Endometrial microvascular endothelial cells (primary cell): ENCODE measurements around the gene LTV1. TPM values are rescaled to one million over a fixed set of nuclear protein-coding genes. Genes with fewer than 3 reads are reported as not detected.
"Not testable (repeated sequence)": the region's sequence is repeated elsewhere in the genome, so short reads cannot be mapped to it uniquely, and the experiment has no call there.

Experiments used
- in situ Hi-C: cut with HindIII; loops from 2 replicates; pipeline ENCODE4 v1.10.0; 2017; ENCODE audit warnings: low sequenced_read_pairs, low pct_unique_long_range_greater_than_20kb; ENCODE audit errors: inconsistent ontology term
- total RNA-seq: library from RNA; depleted of rRNA; stranded (reverse); fragments of >200 nt; gene quantifications from one replicate; pipeline ENCODE4 v1.2.3, GENCODE V29; 2015; ENCODE audit errors: inconsistent ontology term

LTV1 gene, protein sequence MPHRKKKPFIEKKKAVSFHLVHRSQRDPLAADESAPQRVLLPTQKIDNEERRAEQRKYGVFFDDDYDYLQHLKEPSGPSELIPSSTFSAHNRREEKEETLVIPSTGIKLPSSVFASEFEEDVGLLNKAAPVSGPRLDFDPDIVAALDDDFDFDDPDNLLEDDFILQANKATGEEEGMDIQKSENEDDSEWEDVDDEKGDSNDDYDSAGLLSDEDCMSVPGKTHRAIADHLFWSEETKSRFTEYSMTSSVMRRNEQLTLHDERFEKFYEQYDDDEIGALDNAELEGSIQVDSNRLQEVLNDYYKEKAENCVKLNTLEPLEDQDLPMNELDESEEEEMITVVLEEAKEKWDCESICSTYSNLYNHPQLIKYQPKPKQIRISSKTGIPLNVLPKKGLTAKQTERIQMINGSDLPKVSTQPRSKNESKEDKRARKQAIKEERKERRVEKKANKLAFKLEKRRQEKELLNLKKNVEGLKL
- 23.5 TPM for total RNA-seq

DNA sequence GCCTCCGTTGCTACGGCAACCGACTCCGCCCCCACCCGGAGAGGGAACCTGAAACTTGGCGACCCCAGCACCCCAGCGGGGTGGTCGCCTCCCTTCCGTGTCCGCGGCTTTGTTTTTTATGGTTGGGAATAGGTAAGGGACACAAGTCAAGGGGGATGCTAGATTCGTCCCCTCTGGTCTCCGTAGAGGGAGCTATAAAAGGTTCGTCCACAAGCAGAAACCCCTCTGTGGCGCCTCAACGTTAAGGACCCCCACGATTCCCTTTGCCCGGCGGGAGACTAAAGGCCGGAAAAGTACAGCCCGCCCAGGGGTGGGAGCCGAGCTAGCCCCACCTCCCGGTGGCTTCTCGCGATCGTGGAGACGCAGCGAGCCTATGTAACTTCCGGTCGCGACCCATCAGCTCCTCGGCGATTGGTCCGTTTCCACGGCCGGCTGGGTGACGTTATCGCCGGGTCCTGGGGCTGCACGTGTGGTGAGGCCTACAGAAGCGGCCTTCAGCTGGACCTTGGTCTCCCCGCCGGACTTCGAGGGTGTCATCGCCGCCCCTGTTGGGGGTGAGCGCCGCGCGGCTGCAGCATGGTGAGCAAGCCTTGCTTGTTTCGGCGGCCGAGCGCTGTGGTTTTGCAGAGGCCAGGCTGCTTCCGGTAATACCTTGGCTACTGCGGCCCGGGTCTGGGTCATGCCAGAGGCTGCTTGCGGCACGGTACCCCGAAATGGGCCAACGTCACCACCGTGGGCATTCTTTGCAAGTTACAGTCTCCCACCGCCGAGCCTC is at the start of gene LTV1:
LTV1 (plus strand) TSS at position 437 of the 775 bp plus-strand sequence; CDS start at position 577, 140 bp downstream.
- in situ Hi-C loops, result no loop called here

DNA sequence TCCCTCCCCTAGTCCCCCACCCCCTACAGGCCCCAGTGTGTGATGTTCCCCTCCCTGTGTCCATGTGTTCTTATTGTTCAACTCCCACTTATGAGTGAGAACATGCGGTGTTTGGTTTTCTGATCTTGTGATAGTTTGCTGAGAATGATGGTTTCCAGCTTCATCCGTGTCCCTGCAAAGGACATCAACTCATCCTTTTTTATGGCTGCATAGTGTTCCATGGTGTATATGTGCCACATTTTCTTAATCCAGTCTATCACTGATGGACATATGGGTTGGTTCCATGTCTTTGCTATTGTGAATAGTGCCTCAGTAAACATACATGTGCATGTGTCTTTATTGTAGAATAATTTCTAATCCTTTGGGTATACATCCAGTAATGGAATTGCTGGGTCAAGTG is 46.6 kb upstream of the LTV1 start:
- in situ Hi-C loops, result not testable (repeated sequence)

DNA sequence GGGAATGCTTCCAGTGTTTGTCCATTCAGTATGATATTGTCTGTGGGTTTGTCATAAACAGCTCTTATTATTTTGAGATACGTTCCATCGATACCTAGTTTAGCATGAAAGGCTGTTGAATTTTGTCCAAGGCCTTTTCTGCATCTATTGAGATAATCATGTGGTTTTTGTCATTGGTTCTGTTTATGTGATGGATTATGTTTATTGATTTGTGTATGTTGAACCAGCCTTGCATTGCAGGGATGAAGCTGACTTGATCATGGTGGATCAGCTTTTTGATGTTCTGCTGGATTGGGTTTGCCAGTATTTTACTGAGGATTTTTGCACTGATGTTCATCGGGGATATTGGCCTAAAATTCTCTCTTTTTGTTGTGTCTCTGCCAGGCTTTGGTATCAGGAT is 44.7 kb upstream of the LTV1 start:
- in situ Hi-C loops, result not testable (repeated sequence)

DNA sequence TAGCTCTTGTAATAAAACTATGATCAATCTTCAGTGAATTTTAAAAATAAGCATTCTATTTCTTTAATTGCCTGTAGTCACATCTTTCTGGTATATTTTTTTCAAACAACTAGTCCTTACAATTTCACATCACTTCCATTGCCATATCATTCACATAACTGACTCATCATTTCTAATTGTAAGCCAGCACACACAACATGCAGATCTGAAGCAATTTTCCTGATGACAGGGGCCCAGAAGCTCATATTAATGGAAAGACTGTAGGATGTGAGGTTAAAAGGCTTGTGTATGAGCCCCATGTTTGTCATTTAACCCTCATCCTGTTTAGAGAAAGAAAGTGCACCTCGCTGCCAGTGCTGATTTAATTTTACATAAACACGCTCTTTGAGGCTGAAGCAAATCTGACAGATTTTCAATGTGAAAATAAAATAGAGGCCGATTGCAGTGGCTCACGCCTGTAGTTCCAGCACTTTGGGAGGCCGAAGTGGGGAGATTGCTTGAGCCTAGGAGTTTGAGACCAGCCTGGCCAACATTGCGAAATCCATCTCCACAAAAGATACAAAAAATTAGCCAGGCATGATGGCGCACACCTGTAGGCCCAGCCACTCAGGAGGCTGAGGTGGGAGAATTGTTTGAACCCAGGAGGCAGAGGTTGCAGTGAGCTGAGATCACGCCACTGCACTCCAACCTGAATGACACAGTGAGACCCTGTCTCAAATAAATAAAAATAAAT is 40.1 kb upstream of the LTV1 start:
- in situ Hi-C loops, result no loop called here

DNA sequence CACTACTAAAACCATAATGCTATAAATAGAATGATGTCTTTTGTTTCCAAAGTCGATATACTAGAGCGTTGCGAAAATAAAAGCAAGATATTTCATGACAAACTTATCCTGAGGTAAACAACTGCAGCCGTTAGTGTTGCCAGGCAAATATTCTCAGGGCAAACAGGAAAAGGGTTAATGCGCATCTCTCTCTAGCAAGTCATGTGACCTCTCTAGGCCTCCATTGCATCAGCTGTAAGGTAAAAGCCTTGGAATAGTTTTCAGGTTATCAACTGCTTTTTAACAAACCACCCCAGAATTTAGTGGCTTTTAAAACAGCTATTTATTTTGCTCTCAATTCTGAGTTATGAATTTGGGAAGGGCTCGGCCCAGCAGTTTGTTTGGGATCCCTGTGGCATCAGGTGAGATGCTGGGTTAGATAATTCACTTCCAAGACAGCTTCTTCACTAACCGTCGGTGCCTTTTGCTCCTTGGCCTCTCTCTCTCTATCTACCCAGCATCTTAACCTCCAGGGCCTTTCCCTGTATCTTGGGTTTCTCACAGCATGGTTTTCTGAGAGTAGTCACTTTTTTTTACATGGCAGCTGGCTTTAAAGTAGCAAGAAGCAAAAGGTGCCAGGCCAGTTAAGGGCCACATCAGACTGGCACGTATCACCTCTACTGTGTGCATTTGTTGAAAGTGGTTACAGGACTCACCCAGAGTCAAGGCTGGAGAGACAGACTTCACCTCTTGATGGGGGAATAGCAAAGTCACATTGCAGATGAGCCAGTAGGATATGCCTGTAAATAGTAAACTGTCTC is 39.2 kb upstream of the LTV1 start:
- in situ Hi-C loops, result no loop called here

DNA sequence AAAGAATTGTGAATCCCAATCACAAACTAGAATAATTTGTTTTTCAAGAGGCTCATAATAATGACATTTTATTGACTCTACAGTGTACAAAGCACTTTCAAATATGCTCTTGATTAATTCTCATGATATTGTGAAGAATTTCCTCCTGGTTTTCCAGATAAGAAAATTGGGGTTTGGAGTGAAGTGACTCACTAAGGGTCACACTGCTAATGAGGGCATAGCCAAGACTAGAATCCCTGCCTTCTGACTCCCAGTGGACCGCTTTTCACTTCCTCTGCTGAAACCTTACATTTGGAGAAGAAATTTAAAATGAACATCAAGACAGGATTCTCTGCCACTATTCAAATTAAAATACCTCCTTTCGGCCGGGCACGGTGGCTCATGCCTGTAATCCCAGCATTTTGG is 38.3 kb upstream of the LTV1 start:
- in situ Hi-C loops, result no loop called here

DNA sequence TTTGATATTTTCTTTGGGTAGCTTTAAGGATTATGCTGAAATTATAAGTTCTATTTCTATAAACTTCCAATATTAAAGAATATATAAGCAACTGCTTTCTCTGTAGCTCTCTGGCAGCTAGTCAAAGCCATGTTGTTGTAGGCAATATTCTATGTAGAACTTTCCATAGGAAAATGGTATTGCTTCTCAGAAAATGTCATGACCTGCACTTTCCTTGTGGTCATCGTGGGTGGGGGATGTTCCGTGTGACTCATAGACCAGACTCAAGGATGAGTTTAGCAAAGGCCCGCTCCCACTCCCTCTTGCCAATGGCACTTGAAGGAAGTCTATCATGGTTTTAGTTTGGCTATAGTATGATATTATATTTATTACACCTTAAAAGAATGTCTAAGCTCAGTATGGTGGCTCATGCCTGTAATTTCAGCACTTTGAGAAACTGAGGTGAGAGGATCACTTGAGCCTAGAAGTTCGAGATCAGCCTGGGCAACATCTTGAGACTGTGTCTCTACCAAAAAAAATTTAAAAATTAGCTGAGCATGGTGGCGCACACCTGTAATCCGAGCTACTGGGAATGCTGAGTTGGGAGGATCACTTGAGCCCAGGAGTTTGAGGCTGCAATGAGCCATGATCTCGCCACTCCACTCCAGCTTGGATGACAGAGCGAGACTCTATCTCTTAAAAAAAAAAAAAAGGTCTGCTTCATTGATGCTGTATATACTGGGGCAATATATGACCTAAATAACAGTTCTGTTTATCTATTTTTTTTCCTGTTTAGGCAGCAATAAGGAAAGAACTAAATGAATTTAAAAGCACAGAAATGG is 36.6 kb upstream of the LTV1 start:
- in situ Hi-C loops, result no loop called here

DNA sequence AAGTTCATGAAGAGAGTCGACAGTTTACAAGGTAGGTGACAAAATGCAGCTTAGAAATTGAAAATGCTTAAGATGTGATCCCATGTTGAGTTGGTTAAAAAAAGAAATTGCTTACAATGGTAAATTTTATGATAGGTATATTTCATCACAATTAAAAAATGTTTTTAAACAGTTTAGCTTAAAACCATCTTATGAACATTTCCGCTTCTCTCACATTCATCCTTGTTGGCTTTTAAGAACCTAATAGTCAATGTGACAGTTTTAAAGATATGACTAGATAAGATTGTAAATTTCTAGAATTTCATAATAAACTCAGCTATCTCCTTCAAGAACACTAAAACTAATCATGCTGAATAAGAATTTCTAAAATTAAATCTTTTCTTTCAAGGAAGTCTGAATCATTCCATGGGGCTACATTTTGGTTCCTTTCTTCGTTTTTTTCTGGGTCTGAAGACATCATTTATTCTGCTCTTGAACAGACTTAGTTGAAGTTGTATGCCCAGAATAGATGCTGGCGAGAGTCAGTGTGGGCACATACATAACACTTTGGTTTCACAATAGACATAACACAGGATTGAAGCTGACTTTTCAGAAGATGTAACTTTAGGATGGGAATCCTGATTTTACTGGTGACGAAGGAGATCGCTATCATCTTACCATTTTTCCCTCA is 35.9 kb upstream of the LTV1 start:
- in situ Hi-C loops, result no loop called here

DNA sequence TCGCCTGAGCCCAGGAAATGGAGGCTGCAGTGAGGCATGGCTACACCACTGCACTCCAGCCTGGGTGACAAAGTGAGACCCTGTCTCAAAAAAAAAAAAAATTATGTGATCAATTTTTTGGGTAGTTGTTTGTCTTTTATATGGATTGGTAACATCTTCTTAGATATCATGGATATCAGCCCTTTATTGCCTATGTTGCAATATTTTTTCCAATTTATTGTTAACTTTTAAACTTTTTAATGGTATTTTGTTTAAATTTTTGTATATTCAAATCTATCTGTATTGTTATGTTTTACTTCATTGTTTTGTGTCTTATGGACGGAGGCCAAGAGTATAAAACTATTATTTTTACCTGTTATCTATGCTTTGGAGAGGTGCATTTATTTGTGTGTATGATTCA is 32.4 kb upstream of the LTV1 start:
- in situ Hi-C loops, result no loop called here

DNA sequence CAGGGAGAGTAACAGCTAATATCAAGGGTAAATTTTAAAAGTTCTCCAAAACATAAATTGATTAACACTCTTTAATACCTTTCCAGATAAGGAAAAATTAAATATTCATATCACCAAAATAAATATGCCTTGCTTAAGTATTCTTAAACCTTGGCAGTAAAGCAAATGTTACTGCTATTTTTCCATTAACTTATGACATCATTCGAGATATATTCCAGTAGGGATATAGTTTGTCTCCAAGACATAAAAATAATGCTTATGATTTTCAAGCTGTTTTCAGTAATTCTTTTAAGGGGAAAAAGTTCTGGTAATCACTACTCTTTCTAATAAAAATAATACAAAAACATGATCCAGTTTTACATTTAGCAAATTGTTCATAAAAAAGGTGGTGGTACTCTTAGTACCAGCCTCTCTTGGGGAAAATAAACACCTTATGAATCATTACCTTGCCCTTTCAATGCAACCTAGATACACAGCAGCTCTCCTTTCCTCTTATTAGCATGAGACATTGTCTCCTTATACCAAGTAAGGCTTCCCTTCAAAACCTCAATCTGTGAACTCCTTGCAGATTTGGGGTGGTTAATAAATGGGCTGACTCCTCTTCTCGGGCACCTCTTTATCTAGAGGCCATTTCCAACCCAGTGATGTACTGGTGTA is 31.5 kb upstream of the LTV1 start:
- in situ Hi-C loops, result no loop called here

DNA sequence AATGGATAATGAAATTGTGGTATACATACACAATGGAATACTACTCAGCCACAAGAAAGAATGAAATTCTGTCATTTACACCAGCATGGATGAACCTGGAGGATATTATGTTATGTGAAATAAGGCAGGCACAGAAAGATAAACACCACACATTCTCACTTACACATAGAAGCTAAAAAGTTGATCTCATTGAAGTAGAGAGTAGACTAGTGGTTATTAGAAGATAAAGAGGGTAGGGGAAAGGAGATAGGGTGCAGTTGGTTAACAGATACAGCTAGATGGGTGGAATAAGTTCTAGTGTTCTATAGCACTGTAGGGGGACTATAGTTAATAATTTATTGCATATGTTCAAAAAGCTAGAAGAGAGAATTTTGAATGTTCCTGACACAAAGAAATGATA is 25.5 kb upstream of the LTV1 start:
- in situ Hi-C loops, result no loop called here

DNA sequence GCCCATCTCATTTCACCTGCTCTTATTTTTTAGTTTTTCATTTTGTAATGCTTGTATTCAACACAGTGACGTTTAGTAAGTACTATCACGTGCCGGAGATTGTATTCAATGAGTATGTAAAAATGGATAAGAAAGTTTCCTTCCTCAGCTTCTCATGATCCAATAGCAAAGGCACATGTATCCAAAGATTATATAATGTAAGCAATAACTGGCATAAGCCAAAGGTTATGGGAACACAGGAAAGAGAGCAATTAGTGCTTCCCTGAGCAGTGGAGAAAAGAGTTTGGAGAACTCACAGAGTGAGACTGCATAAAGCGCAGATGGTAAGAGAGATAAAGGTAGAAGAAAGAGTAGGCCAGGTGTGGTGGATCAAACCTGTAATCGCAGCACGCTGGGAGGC is 21.8 kb upstream of the LTV1 start:
- in situ Hi-C loops, result loop anchor here (5.0 kb wide), 1 partner anchor 64 kb away; no protein-coding TSS in a partner anchor

DNA sequence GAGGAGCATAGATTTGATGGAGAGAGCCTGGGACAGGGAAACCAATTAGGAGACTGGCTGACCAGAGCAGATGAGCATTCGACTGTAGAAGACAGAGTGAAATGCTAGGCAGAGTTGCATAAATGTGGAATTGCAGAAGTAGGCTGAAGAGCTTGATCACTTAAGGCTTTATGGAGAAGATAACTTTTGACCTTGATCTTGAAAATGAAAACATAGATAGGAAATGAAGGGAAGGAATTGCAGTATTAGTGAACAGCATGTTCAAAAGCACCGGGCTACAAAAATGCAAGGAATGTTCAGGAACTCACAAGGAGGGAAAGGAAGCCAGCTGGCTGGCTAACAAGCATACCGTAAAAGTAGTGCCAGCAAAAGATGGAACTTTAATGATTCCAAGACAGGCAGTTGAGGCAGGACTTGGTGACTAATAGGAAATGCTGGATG is 20.5 kb upstream of the LTV1 start:
- in situ Hi-C loops, result loop anchor here (5.0 kb wide), 1 partner anchor 65 kb away; no protein-coding TSS in a partner anchor

DNA sequence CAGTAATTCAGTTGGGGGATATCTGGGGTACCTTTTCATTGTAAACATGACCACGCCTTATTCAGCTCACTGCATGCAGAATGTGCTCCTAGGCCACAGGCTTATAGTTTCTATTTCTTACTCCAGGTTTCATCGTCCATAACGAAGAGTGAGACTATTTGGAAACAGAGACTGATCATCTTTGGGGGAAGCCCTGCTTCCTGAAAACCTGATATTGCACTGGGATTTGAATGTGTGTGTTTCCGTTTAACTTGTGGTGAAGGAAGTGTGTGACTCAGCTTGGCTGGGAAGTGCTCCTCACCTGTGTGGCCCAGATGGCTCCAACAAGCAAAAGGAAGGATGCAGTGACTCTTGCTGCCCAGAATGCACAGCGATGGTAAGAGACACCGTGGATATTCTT is 19.6 kb upstream of the LTV1 start:
- in situ Hi-C loops, result loop anchor here (5.0 kb wide), 1 partner anchor 66 kb away; no protein-coding TSS in a partner anchor

DNA sequence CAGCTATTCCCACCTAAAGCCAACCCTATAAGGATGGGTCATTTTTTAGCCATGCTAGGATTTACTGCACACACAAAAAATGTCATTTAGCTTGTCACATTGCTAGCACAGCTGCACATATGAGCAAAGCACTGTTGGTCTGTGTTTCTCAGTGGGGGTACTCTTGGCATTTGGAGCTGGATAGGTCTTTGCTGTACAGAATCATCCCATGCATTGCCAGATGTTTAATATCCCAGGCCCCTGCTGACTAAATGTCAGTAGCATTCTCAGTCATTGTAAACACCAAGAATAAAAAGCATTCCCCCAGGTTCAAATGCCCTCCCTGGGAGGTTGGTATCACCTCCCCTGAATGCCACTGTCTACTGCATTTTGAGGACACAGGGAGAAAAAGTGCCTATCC is 14.6 kb upstream of the LTV1 start:
- in situ Hi-C loops, result no loop called here

DNA sequence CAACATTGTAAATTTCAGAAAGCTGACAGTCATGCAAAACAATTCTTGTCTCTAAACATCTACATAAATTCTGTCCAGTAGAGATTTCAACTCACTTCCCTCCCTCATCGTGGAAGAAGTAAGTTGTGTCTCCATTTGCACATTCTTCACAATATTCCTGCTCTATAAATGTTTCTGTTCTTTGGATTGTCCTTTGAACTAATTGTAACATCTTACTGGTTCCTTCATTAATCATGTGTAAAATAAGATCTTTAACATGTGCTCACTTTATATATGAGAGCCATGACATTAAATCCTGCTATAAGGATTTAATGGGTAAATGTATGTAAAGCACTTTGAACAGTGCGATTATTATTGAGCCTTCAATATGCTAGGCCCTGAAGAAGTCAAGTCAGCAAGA is 7.0 kb upstream of the LTV1 start:
- in situ Hi-C loops, result no loop called here

DNA sequence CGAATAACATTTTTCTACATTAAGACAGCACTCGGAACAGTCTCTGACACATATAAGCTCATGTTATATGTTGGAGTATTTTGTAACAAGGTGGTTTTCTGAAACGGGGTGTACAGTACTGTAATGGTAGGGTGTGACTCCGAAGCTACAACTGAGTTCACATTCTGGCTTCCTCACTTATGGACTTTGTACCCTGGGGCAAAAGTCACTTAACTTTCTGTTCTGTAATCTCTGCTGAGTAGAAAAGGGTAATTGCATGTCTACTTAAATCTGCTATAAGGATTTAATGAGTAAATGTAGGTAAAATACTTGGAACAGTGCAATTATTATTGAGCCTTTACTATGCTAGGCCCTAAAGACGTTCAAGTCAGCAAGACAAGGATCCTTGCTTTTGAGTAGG is 4.7 kb upstream of the LTV1 start:
- in situ Hi-C loops, result no loop called here
